Gastroesophageal sphincter (tissue), 3 donors: ENCODE measurements around the gene TMEM161B.

Source experiments
- POLR2A ChIP-seq, 2 donors: fragments of 450-650 bp; IDR thresholded peaks; one replicate each; pipeline ENCODE4 v1.6.1; 2017; ENCODE audit warnings: antibody characterized with exemption in 2 of 2, mild to moderate bottlenecking in 2 of 2, moderate library complexity in 1 of 2
- POLR2AphosphoS5 ChIP-seq: sonication (generic); formaldehyde crosslinking; IDR thresholded peaks from one replicate; pipeline ENCODE4 v1.6.1; 2017; ENCODE audit warnings: antibody characterized with exemption
- TF ChIP-seq, protein P1 (sequence below), 4 experiments: fragments of 200-600 bp in 2 of 4; fragments of 450-650 bp in 2 of 4; sonication (generic) in 1 of 4; IDR thresholded peaks; one replicate each; pipeline ENCODE4 v1.5.1; 2017 to 2019; ENCODE audit warnings: antibody characterized with exemption in 4 of 4, mild to moderate bottlenecking in 2 of 4, moderate library complexity in 2 of 4

DNA sequence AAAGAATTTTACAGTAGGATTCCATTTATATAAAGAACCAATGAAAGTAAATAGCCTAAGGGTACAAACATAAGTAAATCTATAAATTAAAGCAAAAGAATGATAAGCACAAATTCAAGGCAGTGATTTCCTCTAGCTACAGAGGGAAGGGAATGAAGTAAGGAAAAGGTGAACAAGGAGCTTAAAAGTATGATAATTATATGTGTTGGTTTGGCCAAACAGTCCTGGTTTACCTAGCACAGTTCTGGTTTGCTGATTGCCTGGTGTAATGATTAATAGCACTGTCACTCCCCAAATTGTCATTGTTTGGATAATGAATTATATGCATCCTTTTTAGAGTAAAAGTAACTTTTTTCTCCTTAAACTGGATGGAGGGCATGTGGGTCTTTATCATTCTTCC, 15.0 kb upstream of the TMEM161B start:
- TF ChIP-seq, protein P1, sequence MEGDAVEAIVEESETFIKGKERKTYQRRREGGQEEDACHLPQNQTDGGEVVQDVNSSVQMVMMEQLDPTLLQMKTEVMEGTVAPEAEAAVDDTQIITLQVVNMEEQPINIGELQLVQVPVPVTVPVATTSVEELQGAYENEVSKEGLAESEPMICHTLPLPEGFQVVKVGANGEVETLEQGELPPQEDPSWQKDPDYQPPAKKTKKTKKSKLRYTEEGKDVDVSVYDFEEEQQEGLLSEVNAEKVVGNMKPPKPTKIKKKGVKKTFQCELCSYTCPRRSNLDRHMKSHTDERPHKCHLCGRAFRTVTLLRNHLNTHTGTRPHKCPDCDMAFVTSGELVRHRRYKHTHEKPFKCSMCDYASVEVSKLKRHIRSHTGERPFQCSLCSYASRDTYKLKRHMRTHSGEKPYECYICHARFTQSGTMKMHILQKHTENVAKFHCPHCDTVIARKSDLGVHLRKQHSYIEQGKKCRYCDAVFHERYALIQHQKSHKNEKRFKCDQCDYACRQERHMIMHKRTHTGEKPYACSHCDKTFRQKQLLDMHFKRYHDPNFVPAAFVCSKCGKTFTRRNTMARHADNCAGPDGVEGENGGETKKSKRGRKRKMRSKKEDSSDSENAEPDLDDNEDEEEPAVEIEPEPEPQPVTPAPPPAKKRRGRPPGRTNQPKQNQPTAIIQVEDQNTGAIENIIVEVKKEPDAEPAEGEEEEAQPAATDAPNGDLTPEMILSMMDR (IDR thresholded peaks at IDR 0.05), result no peak
- TF ChIP-seq POLR2A (IDR thresholded peaks at IDR 0.05) (no peak), POLR2AphosphoS5 (no peak)
